Keratinocyte (primary cell): ENCODE measurements around the gene RAPGEF3. TPM values are rescaled to one million over a fixed set of nuclear protein-coding genes. Genes with fewer than 3 reads are reported as not detected.

ENCODE experiments used
- DNase-seq: peaks from one replicate; pipeline ENCODE4 v3.0.0-alpha.2; 2011; ENCODE audit warnings: low read depth, missing footprints, low spot score
- FAIRE-seq: peaks from 2 replicates; lab custom pipeline; 2011; peaks lifted over from hg19 to GRCh38; lab: Jason Lieb, UNC
- H2AFZ ChIP-seq: 2 replicates; pipeline ENCODE4 v1.6.0; 2012; ENCODE audit warnings: low read length, control low read depth, inconsistent platforms; ENCODE audit not compliant: control insufficient read depth
- H3K27ac ChIP-seq: 2 replicates; pipeline ENCODE4 v1.5.1; 2011; ENCODE audit warnings: low read length; ENCODE audit not compliant: control insufficient read depth, insufficient read depth
- H3K27me3 ChIP-seq: 3 replicates; pipeline ENCODE4 v1.6.0; 2011; ENCODE audit warnings: low read length; ENCODE audit not compliant: control insufficient read depth, insufficient read depth; ENCODE audit errors: extremely low read depth
- H3K36me3 ChIP-seq, 2 experiments: 2 replicates in 1 of 2; 3 replicates in 1 of 2; pipeline ENCODE4 v1.5.1; 2011; ENCODE audit warnings: low read length in 2 of 2, mild to moderate bottlenecking in 1 of 2; ENCODE audit not compliant: control insufficient read depth in 2 of 2, insufficient read depth in 2 of 2; ENCODE audit errors: extremely low read depth in 1 of 2
- H3K4me1 ChIP-seq: 3 replicates; pipeline ENCODE4 v1.5.1; 2011; ENCODE audit warnings: low read length; ENCODE audit not compliant: control insufficient read depth, insufficient read depth; ENCODE audit errors: extremely low read depth
- H3K4me2 ChIP-seq: 3 replicates; pipeline ENCODE4 v1.6.0; 2011; ENCODE audit warnings: low read depth, low read length; ENCODE audit not compliant: control insufficient read depth, insufficient read depth; ENCODE audit errors: extremely low read depth
- H3K4me3 ChIP-seq, 3 experiments: fragments of 200-600 bp in 1 of 3; sonication (generic) in 1 of 3; 2 replicates in 2 of 3; 3 replicates in 1 of 3; pipeline ENCODE4 v1.5.1; 2011 to 2016; ENCODE audit warnings: low read length in 3 of 3, mild to moderate bottlenecking in 3 of 3, control low read depth in 2 of 3, inconsistent platforms in 1 of 3, low read depth in 1 of 3, mixed read lengths in 1 of 3, mixed run types in 1 of 3, moderate library complexity in 1 of 3; ENCODE audit not compliant: control insufficient read depth in 2 of 3, insufficient read depth in 2 of 3; ENCODE audit errors: extremely low read depth in 1 of 3
- H3K79me2 ChIP-seq: 2 replicates; pipeline ENCODE4 v1.6.0; 2012; ENCODE audit warnings: low read length; ENCODE audit not compliant: control insufficient read depth, insufficient read depth
- H3K9ac ChIP-seq: 3 replicates; pipeline ENCODE4 v1.6.0; 2011; ENCODE audit warnings: low read length; ENCODE audit not compliant: control insufficient read depth, insufficient read depth; ENCODE audit errors: extremely low read depth
- H3K9me1 ChIP-seq: 3 replicates; pipeline ENCODE4 v1.6.0; 2011; ENCODE audit warnings: low read length; ENCODE audit not compliant: control insufficient read depth, insufficient read depth; ENCODE audit errors: extremely low read depth
- H3K9me3 ChIP-seq: 2 replicates; pipeline ENCODE4 v1.5.1; 2012; ENCODE audit warnings: low read depth, low read length; ENCODE audit not compliant: control insufficient read depth
- H4K20me1 ChIP-seq: 3 replicates; pipeline ENCODE4 v1.6.0; 2011; ENCODE audit warnings: low read length; ENCODE audit not compliant: control insufficient read depth, insufficient read depth; ENCODE audit errors: extremely low read depth
- EZH2 ChIP-seq: IDR thresholded peaks from one replicate; pipeline ENCODE4 v1.6.1; 2012; ENCODE audit warnings: inconsistent platforms, mild to moderate bottlenecking, low read length, moderate library complexity
- dilution Hi-C: fragments of 300-500 bp; cut with MboI; formaldehyde crosslinking; loops from one replicate; pipeline ENCODE4 v1.7.0; 2020; ENCODE audit warnings: low sequenced_read_pairs; ENCODE audit not compliant: extremely low pct_ligation_motif_present
- polyA plus RNA-seq, 5 experiments: library from polyadenylated mRNA; depleted of rRNA in 3 of 5; stranded (reverse) in 3 of 5; stranded (forward) in 1 of 5; unstranded in 1 of 5; fragments of >200 nt; gene quantifications; 1 replicate in 1 of 5; 2 replicates in 3 of 5; 3 replicates in 1 of 5; pipeline versions ENCODE4 v1.2.1 to v1.2.3, GENCODE V29; 2011 to 2012; ENCODE audit warnings: missing spikeins in 2 of 5, low read depth in 1 of 5, low replicate concordance in 1 of 5
- TF ChIP-seq, protein P1 (sequence below), 3 experiments: IDR thresholded peaks in 1 of 3; conservative IDR thresholded peaks in 1 of 3; optimal IDR thresholded peaks in 1 of 3; 2 replicates in 2 of 3; 3 replicates in 1 of 3; pipeline versions ENCODE3 to v1.5.1; 2011; ENCODE audit warnings: low read length in 3 of 3, mild to moderate bottlenecking in 3 of 3, moderate library complexity in 2 of 3, control low read depth in 1 of 3, inconsistent platforms in 1 of 3; ENCODE audit not compliant: insufficient read depth in 2 of 3; ENCODE audit errors: extremely low read depth in 1 of 3

The RAPGEF3 gene
- polyA plus RNA-seq, 1 donor (not counting 4 experiments of a cell fraction or from before 2014, with no cell fraction given), result 5.1 TPM

DNA sequence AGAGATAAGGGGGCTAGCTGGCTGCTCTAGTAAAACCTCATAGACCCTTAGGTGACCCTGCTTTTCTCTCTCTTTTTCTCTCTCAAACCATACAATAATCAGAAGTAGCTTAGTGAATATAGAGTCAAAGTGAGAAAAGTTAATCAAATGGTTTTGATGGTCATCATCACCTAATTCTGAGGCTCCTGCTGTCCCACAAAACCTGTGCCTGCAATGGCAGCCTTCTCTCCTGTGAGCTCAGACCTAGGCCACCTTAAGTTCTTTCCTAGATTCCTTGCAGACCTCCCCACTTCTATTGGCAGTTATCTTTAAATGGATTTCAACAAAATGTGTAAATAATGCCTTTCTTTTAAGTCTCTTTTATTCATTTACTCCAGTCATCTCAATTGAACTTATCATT lies 51.3 kb downstream of the RAPGEF3 start:
- Histone ChIP-seq H3K4me3 (no peak overlapping the region), H3K27ac (no peak overlapping the region), H3K9ac (no peak overlapping the region), H3K27me3 (no peaks in the 10 kb centered on the region), H2AFZ (no peak overlapping the region), H3K4me1 (peaks cover 11% of the 10 kb centered on the region), H3K79me2 (peaks cover 23% of the 10 kb centered on the region), H4K20me1 (no peaks in the 10 kb centered on the region), H3K9me3 (no peaks in the 10 kb centered on the region), H3K4me2 (peak overlapping the region; percentile 12), H3K9me1 (no peaks in the 10 kb centered on the region), H3K36me3 (no peaks in the 10 kb centered on the region)
- DNase-seq, result no peak
- FAIRE-seq, result no peak
- no peak for TF ChIP-seq EZH2
- TF ChIP-seq, protein P1, sequence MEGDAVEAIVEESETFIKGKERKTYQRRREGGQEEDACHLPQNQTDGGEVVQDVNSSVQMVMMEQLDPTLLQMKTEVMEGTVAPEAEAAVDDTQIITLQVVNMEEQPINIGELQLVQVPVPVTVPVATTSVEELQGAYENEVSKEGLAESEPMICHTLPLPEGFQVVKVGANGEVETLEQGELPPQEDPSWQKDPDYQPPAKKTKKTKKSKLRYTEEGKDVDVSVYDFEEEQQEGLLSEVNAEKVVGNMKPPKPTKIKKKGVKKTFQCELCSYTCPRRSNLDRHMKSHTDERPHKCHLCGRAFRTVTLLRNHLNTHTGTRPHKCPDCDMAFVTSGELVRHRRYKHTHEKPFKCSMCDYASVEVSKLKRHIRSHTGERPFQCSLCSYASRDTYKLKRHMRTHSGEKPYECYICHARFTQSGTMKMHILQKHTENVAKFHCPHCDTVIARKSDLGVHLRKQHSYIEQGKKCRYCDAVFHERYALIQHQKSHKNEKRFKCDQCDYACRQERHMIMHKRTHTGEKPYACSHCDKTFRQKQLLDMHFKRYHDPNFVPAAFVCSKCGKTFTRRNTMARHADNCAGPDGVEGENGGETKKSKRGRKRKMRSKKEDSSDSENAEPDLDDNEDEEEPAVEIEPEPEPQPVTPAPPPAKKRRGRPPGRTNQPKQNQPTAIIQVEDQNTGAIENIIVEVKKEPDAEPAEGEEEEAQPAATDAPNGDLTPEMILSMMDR (optimal IDR thresholded peaks at IDR 0.05 in 1 of 3, IDR thresholded peaks at IDR 0.05 in 1 of 3, conservative IDR thresholded peaks at IDR 0.05 in 1 of 3; ENCODE audit: extremely low read depth in 1 of 3, insufficient read depth in 2 of 3, low read length in 3 of 3), result no peak
- dilution Hi-C loops, result no loop called here

DNA sequence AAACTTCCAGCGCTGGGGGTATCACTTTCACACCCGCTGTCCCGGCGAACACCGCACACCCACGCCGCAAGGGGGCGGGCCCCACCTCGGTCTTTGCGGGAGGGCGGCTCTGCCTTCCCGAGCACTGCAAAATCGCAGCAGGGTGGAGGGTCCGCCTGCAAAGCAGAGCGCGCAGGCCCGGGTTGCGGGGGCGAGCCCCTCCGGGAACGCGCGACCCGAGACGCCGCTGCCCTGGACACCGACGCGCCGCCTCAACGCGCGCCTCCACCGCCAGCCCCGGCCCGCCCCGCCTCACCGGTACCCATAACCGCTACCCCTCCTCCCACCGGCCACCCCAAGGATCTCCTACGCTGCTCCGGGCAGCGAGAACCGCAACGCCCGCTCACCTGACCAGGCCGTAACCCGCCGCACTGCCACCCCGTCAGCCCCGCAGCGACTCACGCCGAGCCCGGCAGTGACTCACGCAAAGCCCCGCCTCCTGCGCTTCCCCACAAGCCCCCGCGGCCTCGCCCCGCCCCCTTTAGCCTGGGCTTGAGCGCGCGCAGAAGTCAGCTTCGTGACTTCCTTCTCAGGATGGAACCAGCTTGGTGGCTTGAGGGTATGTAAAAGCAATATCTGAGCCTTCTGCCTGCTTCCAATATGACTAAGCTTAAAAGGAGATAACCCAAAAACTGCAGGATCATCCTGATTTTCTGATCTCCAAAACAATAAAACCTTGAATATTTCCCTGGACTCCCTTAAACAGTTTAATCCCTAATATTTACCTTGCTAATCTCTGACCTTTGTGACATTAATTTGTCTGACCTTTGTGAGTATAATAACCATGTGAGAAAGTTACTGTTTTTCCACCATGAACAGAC lies 52.9 kb downstream of the RAPGEF3 start, which contains the start of gene RPAP3:
Gene RPAP3, minus strand, starts transcription at position 465 of the 860 bp plus-strand sequence. CDS start 3,190 bp downstream, outside the sequence.
- Histone ChIP-seq H3K27ac (peak within 1 kb of the TSS; percentile 88), H3K36me3 (no peaks in the 10 kb centered on the region), H2AFZ (peak within 1 kb of the TSS; percentile 93), H3K9me1 (no peaks in the 10 kb centered on the region), H3K79me2 (peaks cover 23% of the 10 kb centered on the region), H3K9ac (peak within 1 kb of the TSS; percentile 80), H3K27me3 (no peaks in the 10 kb centered on the region), H3K9me3 (no peaks in the 10 kb centered on the region), H3K4me3 (peak within 1 kb of the TSS; percentile 69 to 94 (median 93)), H4K20me1 (no peaks in the 10 kb centered on the region), H3K4me1 (peaks cover 11% of the 10 kb centered on the region), H3K4me2 (peak within 1 kb of the TSS; percentile 97)
- dilution Hi-C loops, result no loop called here
- DNase-seq, result peak; percentile 75
- FAIRE-seq, result peak; percentile 43
- TF ChIP-seq, protein P1 (optimal IDR thresholded peaks at IDR 0.05 in 1 of 3, IDR thresholded peaks at IDR 0.05 in 1 of 3, conservative IDR thresholded peaks at IDR 0.05 in 1 of 3; ENCODE audit: extremely low read depth in 1 of 3, insufficient read depth in 2 of 3, low read length in 3 of 3), result peak; percentile 43 to 77 (median 68)
- no peak for TF ChIP-seq EZH2
